Lower lobe of right lung (tissue), 2 donors: Measurements from ENCODE around the gene CEP95. TPM values are rescaled to one million over a fixed set of nuclear protein-coding genes. Genes with fewer than 3 reads are reported as not detected.

Source experiments
- ATAC-seq, 2 donors: fragments of 200-7000 bp; cut with Tn5 transposase; one replicate each; pipeline ENCODE4 v1.9.1; 2020 to 2022; ENCODE audit warnings: mild to moderate bottlenecking in 2 of 2, moderate library complexity in 2 of 2
- DNase-seq: peaks from one replicate; pipeline ENCODE4 v3.0.0-alpha.2; 2020
- H3K27ac ChIP-seq: fragments of 200-600 bp; one replicate; pipeline ENCODE4 v1.8.0; 2022
- H3K27me3 ChIP-seq: fragments of 200-600 bp; one replicate; pipeline ENCODE4 v1.8.0; 2022; ENCODE audit warnings: low read depth
- H3K36me3 ChIP-seq: fragments of 200-600 bp; one replicate; pipeline ENCODE4 v1.8.0; 2022; ENCODE audit warnings: mild to moderate bottlenecking
- H3K4me1 ChIP-seq: fragments of 200-600 bp; one replicate; pipeline ENCODE4 v1.8.0; 2022
- H3K4me3 ChIP-seq: fragments of 200-600 bp; one replicate; pipeline ENCODE4 v1.8.0; 2022; ENCODE audit warnings: mild to moderate bottlenecking
- H3K9me3 ChIP-seq: fragments of 200-600 bp; one replicate; pipeline ENCODE4 v1.8.0; 2022
- CTCF ChIP-seq: fragments of 200-600 bp; IDR thresholded peaks from one replicate; pipeline ENCODE4 v1.8.0; 2022; ENCODE audit warnings: antibody characterized with exemption, mild to moderate bottlenecking
- intact Hi-C: fragments of 100-400 bp; cut with DNase I; formaldehyde crosslinking; loops from one replicate; pipeline ENCODE4 v1.11.0; 2022
- total RNA-seq: library from RNA; stranded (reverse); fragmentation: NEBNext Ultra II Directional; extraction: Animal tissue kit (Norgen Biotek cat#: 25700); gene quantifications from one replicate; pipeline ENCODE4 v1.2.1, GENCODE V29; 2021
- donor health status: DM: no; HTN: yes; CAD: no; lungs with severe emphysema.

The CEP95 gene
- total RNA-seq, 1 donor from 2014 or later: 34.2 TPM

- TF ChIP-seq CTCF: no peak
- peaks cover 26% of the 10 kb centered on the region for H3K4me1 ChIP-seq
- H3K36me3 ChIP-seq: peaks cover 65% of the 10 kb centered on the region
- intact Hi-C loops: no loop called here
- no peak for ATAC-seq
- H3K27me3 ChIP-seq: no peaks in the 10 kb centered on the region
- H3K27ac ChIP-seq: no peak overlapping the region
- no peak for DNase-seq
- no peaks in the 10 kb centered on the region for H3K9me3 ChIP-seq
- H3K4me3 ChIP-seq: no peak overlapping the region
Measured at GRCh38 chr17:64509179-64509578, 2.4 kb downstream of the CEP95 start.

GRCh38 chr17:64515419-64515818 lies 8.6 kb downstream of the CEP95 start:
- H3K27ac ChIP-seq: no peak overlapping the region
- DNase-seq (no peak), ATAC-seq (no peak)
- H3K27me3 ChIP-seq: no peaks in the 10 kb centered on the region
- no peak for TF ChIP-seq CTCF
- H3K9me3 ChIP-seq: no peaks in the 10 kb centered on the region
- peaks cover 99% of the 10 kb centered on the region for H3K36me3 ChIP-seq
- no peak overlapping the region for H3K4me3 ChIP-seq
- H3K4me1 ChIP-seq: no peaks in the 10 kb centered on the region
- intact Hi-C loops: no loop called here

GRCh38 chr17:64515829-64516228 lies 9.1 kb downstream of the CEP95 start:
- ATAC-seq (no peak), DNase-seq (no peak)
- H3K9me3 ChIP-seq: no peaks in the 10 kb centered on the region
- no peak overlapping the region for H3K27ac ChIP-seq
- H3K36me3 ChIP-seq: peaks cover 99% of the 10 kb centered on the region
- no peaks in the 10 kb centered on the region for H3K27me3 ChIP-seq
- no peak for TF ChIP-seq CTCF
- no peaks in the 10 kb centered on the region for H3K4me1 ChIP-seq
- intact Hi-C loops: no loop called here
- H3K4me3 ChIP-seq: no peak overlapping the region

- H3K4me3 ChIP-seq: no peak overlapping the region
- peaks cover 99% of the 10 kb centered on the region for H3K36me3 ChIP-seq
- intact Hi-C loops: no loop called here
- H3K27me3 ChIP-seq: no peaks in the 10 kb centered on the region
- no peaks in the 10 kb centered on the region for H3K4me1 ChIP-seq
- ATAC-seq: no peak
- no peak for TF ChIP-seq CTCF
- H3K9me3 ChIP-seq: no peaks in the 10 kb centered on the region
- H3K27ac ChIP-seq: no peak overlapping the region
- no peak for DNase-seq
Measured at GRCh38 chr17:64519601-64520000, 12.8 kb downstream of the CEP95 start.

- H3K27ac ChIP-seq: no peak overlapping the region
- H3K9me3 ChIP-seq: no peaks in the 10 kb centered on the region
- no peaks in the 10 kb centered on the region for H3K4me1 ChIP-seq
- H3K27me3 ChIP-seq: no peaks in the 10 kb centered on the region
- intact Hi-C loops: no loop called here
- ATAC-seq (no peak), DNase-seq (no peak)
- no peak overlapping the region for H3K4me3 ChIP-seq
- no peak for TF ChIP-seq CTCF
- peaks cover 100% of the 10 kb centered on the region for H3K36me3 ChIP-seq
Measured at GRCh38 chr17:64520359-64520758, 13.6 kb downstream of the CEP95 start.

GRCh38 chr17:64527914-64528313 lies 21.1 kb downstream of the CEP95 start:
- no peaks in the 10 kb centered on the region for H3K27me3 ChIP-seq
- ATAC-seq: no peak
- intact Hi-C loops: no loop called here

More at GRCh38 chr17:64527914-64528313, 21.1 kb downstream of the CEP95 start:
- no peak overlapping the region for H3K4me3 ChIP-seq
- H3K9me3 ChIP-seq: no peaks in the 10 kb centered on the region
- no peak for DNase-seq
- TF ChIP-seq CTCF: no peak
- H3K4me1 ChIP-seq: no peaks in the 10 kb centered on the region
- no peak overlapping the region for H3K27ac ChIP-seq
- peaks cover 100% of the 10 kb centered on the region for H3K36me3 ChIP-seq
